Measurements from ENCODE around the gene SNAI1. TPM values are rescaled to one million over a fixed set of nuclear protein-coding genes. Genes with fewer than 3 reads are reported as not detected.
A peak's percentile ranks its signal among the peaks of the same experiment; 100 is the strongest.

Gene SNAI1
- total RNA-seq, result 10 to 100 TPM in 1 of 4 donors, 1 to 10 TPM in 3; 8.2 to 14.1 (median 9.9) TPM

- Histone ChIP-seq H3K27ac (peak within 1 kb of the TSS; percentile 60 to 91 (median 88)), H3K36me3 (peaks cover 3 to 18% of the 10 kb centered on the region in 2 donors), H3K27me3 (no peaks in the 10 kb centered on the region), H3K9me3 (no peaks in the 10 kb centered on the region), H3K4me1 (peaks cover 45 to 56% of the 10 kb centered on the region in 2 donors), H3K4me3 (replicated peaks in 1 of 3) (peak within 1 kb of the TSS; percentile 65 to 72 (median 66))
- WGBS, 2 donors, result 2 to 3% methylated on average over 23 to 25 of the region's 90 CpGs
- TF ChIP-seq POLR2A (IDR thresholded peaks at IDR 0.05), result peak; percentile 94 to 95
- peak in 5 of 6 experiments; percentile 19 to 79 (median 63) for TF ChIP-seq CTCF (IDR thresholded peaks at IDR 0.05)
- intact Hi-C loops (cut with DNase I), result loop anchor here (10.0 kb wide), 1 partner anchor 172 kb away; the partner anchor contains the start of gene PEDS1
- peak; percentile 84 to 87 for DNase-seq
Observed at GRCh38 chr20:49982346-49983122, at the start of gene SNAI1. Gene SNAI1 (plus strand): TSS chr20:49982980. CDS start chr20:49983060, 80 bp downstream.

- intact Hi-C loops (cut with DNase I), result no loop called here
- no peak for TF ChIP-seq POLR2A (IDR thresholded peaks at IDR 0.05)
- TF ChIP-seq CTCF (IDR thresholded peaks at IDR 0.05), result no peak
- Histone ChIP-seq H3K9me3 (no peaks in the 10 kb centered on the region), H3K27ac (peak overlapping the region; percentile 63 to 98 (median 96)), H3K36me3 (peaks cover 0 to under 1% of the 10 kb centered on the region in 2 donors), H3K27me3 (no peaks in the 10 kb centered on the region), H3K4me3 (replicated peaks in 1 of 3) (peak overlapping the region in 2 of 3 donors; percentile 12 to 92), H3K4me1 (peaks cover 30 to 33% of the 10 kb centered on the region in 2 donors)
- no peak for DNase-seq
- 42 to 50% methylated on average over 21 of the region's 21 CpGs for WGBS, 2 donors
Observed at GRCh38 chr20:49935746-49936152, 47.0 kb upstream of the SNAI1 start.

- Histone ChIP-seq H3K27ac (peak within 1 kb of the TSS; percentile 94 to 98 (median 96)), H3K36me3 (peaks cover 0 to 5% of the 10 kb centered on the region in 2 donors), H3K4me1 (peaks cover 30 to 37% of the 10 kb centered on the region in 2 donors), H3K9me3 (no peaks in the 10 kb centered on the region), H3K4me3 (replicated peaks in 1 of 3) (peak within 1 kb of the TSS; percentile 45 to 92 (median 86)), H3K27me3 (no peaks in the 10 kb centered on the region)
- WGBS, 2 donors, result 1% methylated on average over 28 to 51 of the region's 79 CpGs
- TF ChIP-seq POLR2A (IDR thresholded peaks at IDR 0.05) (peak; percentile 86 to 96), CTCF (IDR thresholded peaks at IDR 0.05) (no peak)
- peak; percentile 90 to 92 for DNase-seq
- intact Hi-C loops (cut with DNase I), result no loop called here
Observed at GRCh38 chr20:49936153-49937026, 46.4 kb upstream of the SNAI1 start, which contains the start of gene RNF114. Gene RNF114 (plus strand): TSS chr20:49936397. CDS start chr20:49936413, 16 bp downstream.

- DNase-seq, result peak; percentile 54 to 56
- Histone ChIP-seq H3K4me3 (replicated peaks in 1 of 3) (peak overlapping the region; percentile 45 to 92 (median 86)), H3K36me3 (peaks cover 0 to 14% of the 10 kb centered on the region in 2 donors), H3K9me3 (no peaks in the 10 kb centered on the region), H3K27me3 (no peaks in the 10 kb centered on the region), H3K27ac (peak overlapping the region; percentile 94 to 98 (median 96)), H3K4me1 (peaks cover 30 to 37% of the 10 kb centered on the region in 2 donors)
- TF ChIP-seq POLR2A (IDR thresholded peaks at IDR 0.05) (peak in 1 of 2 donors; percentile 17), CTCF (IDR thresholded peaks at IDR 0.05) (no peak)
- intact Hi-C loops (cut with DNase I), result no loop called here
- 11 to 12% methylated on average over 12 of the region's 12 CpGs for WGBS, 2 donors
Observed at GRCh38 chr20:49937027-49937929, 45.5 kb upstream of the SNAI1 start.
